Uterus (tissue), 4 donors: ENCODE data around the gene BPTF. TPM values are rescaled to one million over a fixed set of nuclear protein-coding genes. Genes with fewer than 3 reads are reported as not detected.

ENCODE experiments used
- DNase-seq, 2 donors: peaks; one replicate each; pipeline ENCODE4 v3.0.0-alpha.2; 2019 to 2020
- H3K27ac ChIP-seq, 2 donors: fragments of 200-600 bp; sonication (generic); 1 replicate in 1 of 2; 2 replicates in 1 of 2; pipeline ENCODE4 v1.5.1; 2016 to 2018
- H3K27me3 ChIP-seq, 2 donors: fragments of 200-600 bp; sonication (generic); one replicate each; pipeline ENCODE4 v1.5.1; 2018 to 2019; ENCODE audit warnings: control low read depth in 1 of 2
- H3K36me3 ChIP-seq, 2 donors: fragments of 200-600 bp; sonication (generic); one replicate each; pipeline ENCODE4 v1.5.1; 2019; ENCODE audit warnings: control low read depth in 1 of 2
- H3K4me1 ChIP-seq, 2 donors: fragments of 200-600 bp; sonication (generic); one replicate each; pipeline ENCODE4 v1.5.1; 2018 to 2019; ENCODE audit warnings: control low read depth in 1 of 2
- H3K4me3 ChIP-seq, 2 donors: fragments of 200-600 bp; sonication (generic); 1 replicate in 1 of 2; 2 replicates in 1 of 2; pipeline ENCODE4 v1.5.1; 2018 to 2019; ENCODE audit warnings: mild to moderate bottlenecking in 1 of 2
- H3K9me3 ChIP-seq, 2 donors: fragments of 200-600 bp; sonication (generic); one replicate each; pipeline ENCODE4 v1.5.1; 2019; ENCODE audit warnings: control low read depth in 1 of 2
- CTCF ChIP-seq, 4 experiments: fragments of 200-600 bp in 2 of 4; fragments of 450-650 bp in 2 of 4; sonication (generic) in 2 of 4; IDR thresholded peaks; one replicate each; pipeline ENCODE4 v1.5.1; 2016 to 2019; ENCODE audit warnings: antibody characterized with exemption in 4 of 4, mild to moderate bottlenecking in 2 of 4, moderate library complexity in 1 of 4
- POLR2A ChIP-seq, 2 donors: fragments of 450-650 bp; IDR thresholded peaks; one replicate each; pipeline ENCODE4 v1.6.1; 2016; ENCODE audit warnings: antibody characterized with exemption in 2 of 2, mild to moderate bottlenecking in 1 of 2, moderate library complexity in 1 of 2
- intact Hi-C: fragments of 100-400 bp; cut with DNase I; formaldehyde crosslinking; loops from one replicate; pipeline ENCODE4 v1.15.1; 2023; ENCODE audit warnings: low total_unique reads
- total RNA-seq, 4 donors: library from RNA; depleted of rRNA in 3 of 4; stranded (reverse); fragments of >200 nt in 3 of 4; gene quantifications; one replicate each; pipeline versions ENCODE4 v1.1.0 to v1.2.4, GENCODE V29; 2014 to 2023
- donor health status: DM: yes; HTN: yes; CAD: no.

The BPTF gene
- total RNA-seq, 4 donors from 2014 or later = 67.6 to 183 (median 117) TPM

GRCh38 chr17:67999291-67999911 is 174.1 kb downstream of the BPTF start:
- intact Hi-C loops = no loop called here
- TF ChIP-seq POLR2A (IDR thresholded peaks at IDR 0.05) (no peak), CTCF (IDR thresholded peaks at IDR 0.05) (no peak)
- DNase-seq = no peak

GRCh38 chr17:68004201-68004600 is 178.9 kb downstream of the BPTF start:
- Histone ChIP-seq H3K27me3 (no peaks in the 10 kb centered on the region), H3K4me3 (no peak overlapping the region), H3K4me1 (no peaks in the 10 kb centered on the region), H3K36me3 (no peaks in the 10 kb centered on the region), H3K27ac (no peak overlapping the region), H3K9me3 (no peaks in the 10 kb centered on the region)
- intact Hi-C loops = no loop called here
- DNase-seq = no peak
- TF ChIP-seq CTCF (IDR thresholded peaks at IDR 0.05) (no peak), POLR2A (IDR thresholded peaks at IDR 0.05) (no peak)

More at GRCh38 chr17:67999291-67999911, 174.1 kb downstream of the BPTF start:
- H3K27me3 ChIP-seq = no peaks in the 10 kb centered on the region
- peaks cover 0 to 6% of the 10 kb centered on the region in 2 donors for H3K4me1 ChIP-seq
- H3K27ac ChIP-seq = no peak overlapping the region
- no peaks in the 10 kb centered on the region for H3K9me3 ChIP-seq
- H3K4me3 ChIP-seq = no peak overlapping the region
- H3K36me3 ChIP-seq = no peaks in the 10 kb centered on the region

- TF ChIP-seq POLR2A (IDR thresholded peaks at IDR 0.05) (no peak), CTCF (IDR thresholded peaks at IDR 0.05) (no peak)
- H3K27ac ChIP-seq = no peak overlapping the region
- no peaks in the 10 kb centered on the region for H3K27me3 ChIP-seq
- H3K4me1 ChIP-seq = no peaks in the 10 kb centered on the region
- H3K36me3 ChIP-seq = no peaks in the 10 kb centered on the region
- no peaks in the 10 kb centered on the region for H3K9me3 ChIP-seq
- intact Hi-C loops = no loop called here
- no peak overlapping the region for H3K4me3 ChIP-seq
- DNase-seq = no peak
These were observed 181.5 kb downstream of the BPTF start for GRCh38 chr17:68006797-68007196.

GRCh38 chr17:68011199-68011665 is 185.9 kb downstream of the BPTF start:
- no peaks in the 10 kb centered on the region for H3K36me3 ChIP-seq
- H3K4me1 ChIP-seq = no peaks in the 10 kb centered on the region
- peak in 1 of 2 donors; percentile 36 for DNase-seq
- H3K4me3 ChIP-seq = no peak overlapping the region
- no peaks in the 10 kb centered on the region for H3K9me3 ChIP-seq
- H3K27ac ChIP-seq = no peak overlapping the region
- intact Hi-C loops = no loop called here
- TF ChIP-seq CTCF (IDR thresholded peaks at IDR 0.05) (peak; percentile 50 to 60 (median 55)), POLR2A (IDR thresholded peaks at IDR 0.05) (no peak)
- H3K27me3 ChIP-seq = no peaks in the 10 kb centered on the region

- intact Hi-C loops = no loop called here
- Histone ChIP-seq H3K27ac (no peak overlapping the region), H3K4me3 (no peak overlapping the region), H3K36me3 (no peaks in the 10 kb centered on the region), H3K27me3 (no peaks in the 10 kb centered on the region), H3K9me3 (no peaks in the 10 kb centered on the region), H3K4me1 (no peaks in the 10 kb centered on the region)
- no peak for DNase-seq
- TF ChIP-seq POLR2A (IDR thresholded peaks at IDR 0.05) (no peak), CTCF (IDR thresholded peaks at IDR 0.05) (no peak)
These were observed 188.1 kb downstream of the BPTF start for GRCh38 chr17:68013385-68013784.
